Muscle layer of duodenum (tissue), 2 donors: Measurements from ENCODE around the gene EMC9.

Experiments
- H3K27ac ChIP-seq: one replicate; pipeline ENCODE4 v1.7.0; 2013; ENCODE audit warnings: mild to moderate bottlenecking, low read length
- H3K27me3 ChIP-seq: one replicate; pipeline ENCODE4 v1.7.0; 2013; ENCODE audit warnings: low read depth, mild to moderate bottlenecking, control low read depth, low read length
- H3K36me3 ChIP-seq, 2 donors: one replicate each; pipeline ENCODE4 v1.7.0; 2013; ENCODE audit warnings: low read length in 2 of 2, control low read depth in 1 of 2, mild to moderate bottlenecking in 1 of 2; ENCODE audit not compliant: insufficient read depth in 2 of 2, control insufficient read depth in 1 of 2
- H3K4me1 ChIP-seq, 2 donors: one replicate each; pipeline ENCODE4 v1.7.0; 2013; ENCODE audit warnings: low read length in 2 of 2, mild to moderate bottlenecking in 2 of 2, control low read depth in 1 of 2, moderate library complexity in 1 of 2; ENCODE audit not compliant: insufficient read depth in 2 of 2, control insufficient read depth in 1 of 2
- H3K4me3 ChIP-seq, 2 donors: one replicate each; pipeline ENCODE4 v1.7.0; 2013; ENCODE audit warnings: low read length in 2 of 2, low read depth in 1 of 2, mild to moderate bottlenecking in 1 of 2
- H3K9me3 ChIP-seq, 2 donors: one replicate each; pipeline ENCODE4 v1.7.0; 2013; ENCODE audit warnings: low read length in 2 of 2, control low read depth in 1 of 2, mild to moderate bottlenecking in 1 of 2; ENCODE audit not compliant: control insufficient read depth in 1 of 2
- donor health status: healthy.

The EMC9 gene

GRCh38 chr14:24092505-24093206 is 48.7 kb downstream of the EMC9 start:
- Histone ChIP-seq H3K36me3 (no peaks in the 10 kb centered on the region), H3K27ac (no peak overlapping the region), H3K4me1 (peaks cover 6 to 9% of the 10 kb centered on the region in 2 donors), H3K9me3 (no peaks in the 10 kb centered on the region), H3K27me3 (no peaks in the 10 kb centered on the region), H3K4me3 (no peak overlapping the region)

GRCh38 chr14:24092110-24092504 is 49.3 kb downstream of the EMC9 start:
- no peaks in the 10 kb centered on the region for H3K9me3 ChIP-seq
- peaks cover 6 to 9% of the 10 kb centered on the region in 2 donors for H3K4me1 ChIP-seq
- H3K27ac ChIP-seq: no peak overlapping the region
- no peaks in the 10 kb centered on the region for H3K36me3 ChIP-seq
- no peak overlapping the region for H3K4me3 ChIP-seq
- no peaks in the 10 kb centered on the region for H3K27me3 ChIP-seq

- no peak overlapping the region for H3K27ac ChIP-seq
- H3K9me3 ChIP-seq: no peaks in the 10 kb centered on the region
- no peak overlapping the region for H3K4me3 ChIP-seq
- H3K4me1 ChIP-seq: peaks cover 2 to 3% of the 10 kb centered on the region in 2 donors
- H3K36me3 ChIP-seq: no peaks in the 10 kb centered on the region
- H3K27me3 ChIP-seq: no peaks in the 10 kb centered on the region
These were observed 51.5 kb downstream of the EMC9 start for GRCh38 chr14:24089890-24090289.
